ENCODE results near the gene PCGF2. TPM values are rescaled to one million over a fixed set of nuclear protein-coding genes. Genes with fewer than 3 reads are reported as not detected.

Gene PCGF2
- total and polyA plus RNA-seq, 7 experiments from 2014 or later = 0.09 to 2.7 (median 0.34) TPM; not detected in 4

- Histone ChIP-seq H3K27me3 (ENCODE audit: control insufficient read depth in 2 of 2, insufficient read depth in 2 of 2, low read length in 2 of 2) (no peaks in the 10 kb centered on the region), H3K4me1 (ENCODE audit: control insufficient read depth in 2 of 2, insufficient read depth in 2 of 2, low read length in 2 of 2) (peaks cover 44 to 48% of the 10 kb centered on the region in 2 donors), H3K4me3 (ENCODE audit: low read length) (peak overlapping the region; percentile 78), H3K9me3 (ENCODE audit: control insufficient read depth in 2 of 3, low read length in 3 of 3) (no peaks in the 10 kb centered on the region), H3K36me3 (ENCODE audit: control insufficient read depth in 2 of 3, insufficient read depth in 3 of 3, low read length in 3 of 3) (peaks cover 0 to 10% (median 0%) of the 10 kb centered on the region in 3 experiments), H3K27ac (ENCODE audit: low read depth, low read length) (peak overlapping the region; percentile 73)
- POLR2A ChIA-PET = interaction anchor here (0.6 to 3.1 kb wide), 16 partner anchors 11 to 422 kb away, joined by 3 to 18 read pairs (median 4); partner anchors contain the start of genes EPOP, MLLT6 and PSMB3
- H3K4me1 Mint-ChIP-seq = peaks cover 40 to 87% (median 78%) of the 10 kb centered on the region in 7 donors
- peak in 3 of 9 donors; percentile 27 to 38 (median 36) for DNase-seq
- ATAC-seq = no peak
- peak overlapping the region; percentile 87 to 99 (median 95) for H3K4me3 Mint-ChIP-seq
- CTCF ChIA-PET = interaction anchor here (0.6 to 2.3 kb wide), 8 partner anchors 20 to 512 kb away, joined by 3 to 19 read pairs (median 5); no protein-coding TSS in a partner anchor
- H3K36me3 Mint-ChIP-seq = peaks cover 0 to 20% (median 0%) of the 10 kb centered on the region in 5 donors
- peaks cover 0 to 2% (median 0%) of the 10 kb centered on the region in 5 donors for H3K27me3 Mint-ChIP-seq
- H3K27ac Mint-ChIP-seq = peak overlapping the region; percentile 83 to 97 (median 93)
- intact Hi-C loops (cut with micrococcal nuclease) = loop anchor here (1.0 kb wide), 3 partner anchors 22 to 53 kb away; partner anchors contain the start of gene PSMB3 (in 2 of the 2)
- H3K9me3 Mint-ChIP-seq = peaks cover 0 to 10% (median 0%) of the 10 kb centered on the region in 11 donors
Measured at GRCh38 chr17:38730526-38731379, 17.4 kb downstream of the PCGF2 start.

GRCh38 chr17:38729886-38730525 lies 18.1 kb downstream of the PCGF2 start, which contains the start of gene CISD3:
TSS of gene CISD3 (plus strand) at chr17:38730341. CDS start at chr17:38730359, 18 bp downstream.
- H3K27me3 Mint-ChIP-seq = peaks cover 0 to 2% (median 0%) of the 10 kb centered on the region in 5 donors
- Histone ChIP-seq H3K27me3 (ENCODE audit: control insufficient read depth in 2 of 2, insufficient read depth in 2 of 2, low read length in 2 of 2) (no peaks in the 10 kb centered on the region), H3K36me3 (ENCODE audit: control insufficient read depth in 2 of 3, insufficient read depth in 3 of 3, low read length in 3 of 3) (peaks cover 0 to 16% (median 0%) of the 10 kb centered on the region in 3 experiments), H3K27ac (ENCODE audit: low read depth, low read length) (peak within 1 kb of the TSS; percentile 81), H3K9me3 (ENCODE audit: control insufficient read depth in 2 of 3, low read length in 3 of 3) (no peaks in the 10 kb centered on the region), H3K4me3 (ENCODE audit: low read length) (peak within 1 kb of the TSS; percentile 78), H3K4me1 (ENCODE audit: control insufficient read depth in 2 of 2, insufficient read depth in 2 of 2, low read length in 2 of 2) (peaks cover 44 to 56% of the 10 kb centered on the region in 2 donors)
- H3K9me3 Mint-ChIP-seq = peaks cover 0 to 10% (median 0%) of the 10 kb centered on the region in 11 donors
- peak; percentile 73 to 91 (median 84) for DNase-seq
- peak within 1 kb of the TSS; percentile 87 to 99 (median 95) for H3K4me3 Mint-ChIP-seq
- H3K4me1 Mint-ChIP-seq = peaks cover 40 to 91% (median 79%) of the 10 kb centered on the region in 7 donors
- peaks cover 0 to 21% (median 0%) of the 10 kb centered on the region in 5 donors for H3K36me3 Mint-ChIP-seq
- intact Hi-C loops (cut with micrococcal nuclease) = loop anchor here (1.0 to 2.0 kb wide), 4 partner anchors 22 to 171 kb away; partner anchors contain the start of gene PSMB3 (in 2 of the 2)
- ChIA-PET CTCF (interaction anchor here (1.9 to 2.3 kb wide), 3 partner anchors 19 to 63 kb away, joined by 5 to 19 read pairs (median 8); no protein-coding TSS in a partner anchor), POLR2A (interaction anchor here (0.9 to 15.9 kb wide), 11 partner anchors 13 to 423 kb away, joined by 3 to 317 read pairs (median 6); partner anchors contain the start of genes EPOP, MLLT6 and PSMB3)
- H3K27ac Mint-ChIP-seq = peak within 1 kb of the TSS; percentile 89 to 97 (median 93)
- peak; percentile 92 for ATAC-seq

DNA sequence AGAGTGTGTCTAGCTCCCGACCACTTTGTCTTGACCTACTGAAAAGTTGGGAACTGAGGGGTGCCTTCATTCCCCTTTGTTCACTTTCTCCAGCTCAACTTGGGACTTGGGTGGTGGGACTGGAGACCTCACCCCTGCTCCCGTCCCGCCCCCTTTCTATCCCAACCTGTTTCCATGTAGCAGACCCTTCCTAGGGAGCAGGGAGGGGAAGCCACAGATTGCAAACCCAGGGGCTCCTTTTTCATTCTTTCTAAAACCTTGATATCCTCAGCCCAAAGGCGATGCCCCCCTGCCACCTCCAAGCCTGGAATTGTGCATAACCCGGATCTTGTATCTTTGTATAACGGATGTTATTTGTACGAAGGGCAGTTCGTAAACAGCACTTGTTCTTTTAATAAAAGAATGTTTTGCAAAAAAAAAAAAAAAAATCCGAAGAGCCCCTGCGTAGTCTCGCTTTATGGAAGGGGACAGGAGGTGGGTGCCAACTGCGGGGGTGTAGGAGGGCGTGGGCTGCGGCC lies 18.7 kb downstream of the PCGF2 start:
- peak in 1 of 9 donors; percentile 7 for DNase-seq
- H3K4me1 ChIP-seq (ENCODE audit: control insufficient read depth in 2 of 2, insufficient read depth in 2 of 2, low read length in 2 of 2) = peaks cover 44 to 60% of the 10 kb centered on the region in 2 donors
- H3K9me3 ChIP-seq (ENCODE audit: control insufficient read depth in 2 of 3, low read length in 3 of 3) = no peaks in the 10 kb centered on the region
- ATAC-seq = no peak
- intact Hi-C loops (cut with micrococcal nuclease) = loop anchor here in 1 of 2 donors (2.0 kb wide), 1 partner anchor 171 kb away; no protein-coding TSS in a partner anchor
- Mint-ChIP-seq H3K27me3 (peaks cover 0 to 2% (median 0%) of the 10 kb centered on the region in 5 donors), H3K4me1 (peaks cover 37 to 89% (median 76%) of the 10 kb centered on the region in 7 donors), H3K9me3 (peaks cover 0 to 10% (median 0%) of the 10 kb centered on the region in 11 donors), H3K4me3 (peak overlapping the region; percentile 70 to 87 (median 77)), H3K36me3 (peaks cover 0 to 21% (median 0%) of the 10 kb centered on the region in 5 donors), H3K27ac (peak overlapping the region in 8 of 9 donors; percentile 89 to 93 (median 91))
- ChIA-PET POLR2A (interaction anchor here (0.9 to 15.9 kb wide), 8 partner anchors 10 to 1373 kb away, joined by 3 to 317 read pairs (median 8); partner anchors contain the start of genes EPOP, MLLT6, PSMB3 and RPL23), CTCF (interaction anchor here (0.5 to 2.6 kb wide), 9 partner anchors 13 to 893 kb away, joined by 3 to 14 read pairs (median 4); partner anchors contain the start of gene MLLT6)
- H3K4me3 ChIP-seq (ENCODE audit: low read length) = peak overlapping the region; percentile 63
- H3K27ac ChIP-seq (ENCODE audit: low read depth, low read length) = peak overlapping the region; percentile 81
- H3K27me3 ChIP-seq (ENCODE audit: control insufficient read depth in 2 of 2, insufficient read depth in 2 of 2, low read length in 2 of 2) = no peaks in the 10 kb centered on the region
- peaks cover 0 to 22% (median 0%) of the 10 kb centered on the region in 3 experiments for H3K36me3 ChIP-seq (ENCODE audit: control insufficient read depth in 2 of 3, insufficient read depth in 3 of 3, low read length in 3 of 3)

- ChIA-PET CTCF (interaction anchor here (1.0 to 2.6 kb wide), 14 partner anchors 12 to 126 kb away, joined by 3 to 14 read pairs (median 4); partner anchors contain the start of genes EPOP and MLLT6), POLR2A (interaction anchor here (0.6 to 15.9 kb wide), 15 partner anchors 11 to 1375 kb away, joined by 3 to 317 read pairs (median 4); partner anchors contain the start of genes EPOP, MLLT6, PSMB3 and RPL23)
- Mint-ChIP-seq H3K27me3 (peaks cover 0 to 2% (median 0%) of the 10 kb centered on the region in 5 donors), H3K27ac (peak overlapping the region; percentile 89 to 94 (median 92)), H3K4me3 (peak overlapping the region; percentile 70 to 87 (median 77)), H3K9me3 (peaks cover 0 to 9% (median 0%) of the 10 kb centered on the region in 11 donors), H3K4me1 (peaks cover 29 to 85% (median 69%) of the 10 kb centered on the region in 7 donors), H3K36me3 (peaks cover 0 to 21% (median 0%) of the 10 kb centered on the region in 5 donors)
- DNase-seq (peak in 8 of 9 donors; percentile 68 to 88 (median 86)), ATAC-seq (peak; percentile 66)
- Histone ChIP-seq H3K4me1 (ENCODE audit: control insufficient read depth in 2 of 2, insufficient read depth in 2 of 2, low read length in 2 of 2) (peaks cover 39 to 57% of the 10 kb centered on the region in 2 donors), H3K4me3 (ENCODE audit: low read length) (peak overlapping the region; percentile 64), H3K9me3 (ENCODE audit: control insufficient read depth in 2 of 3, low read length in 3 of 3) (no peaks in the 10 kb centered on the region), H3K27ac (ENCODE audit: low read depth, low read length) (peak overlapping the region; percentile 81), H3K27me3 (ENCODE audit: control insufficient read depth in 2 of 2, insufficient read depth in 2 of 2, low read length in 2 of 2) (no peaks in the 10 kb centered on the region), H3K36me3 (ENCODE audit: control insufficient read depth in 2 of 3, insufficient read depth in 3 of 3, low read length in 3 of 3) (peaks cover 0 to 23% (median 0%) of the 10 kb centered on the region in 3 experiments)
- intact Hi-C loops (cut with micrococcal nuclease) = loop anchor here (1.0 to 2.0 kb wide), 4 partner anchors 10 to 170 kb away; partner anchors contain the start of gene MLLT6 (in 1 of the 2)
Measured at GRCh38 chr17:38728290-38728831, 19.8 kb downstream of the PCGF2 start.

DNA sequence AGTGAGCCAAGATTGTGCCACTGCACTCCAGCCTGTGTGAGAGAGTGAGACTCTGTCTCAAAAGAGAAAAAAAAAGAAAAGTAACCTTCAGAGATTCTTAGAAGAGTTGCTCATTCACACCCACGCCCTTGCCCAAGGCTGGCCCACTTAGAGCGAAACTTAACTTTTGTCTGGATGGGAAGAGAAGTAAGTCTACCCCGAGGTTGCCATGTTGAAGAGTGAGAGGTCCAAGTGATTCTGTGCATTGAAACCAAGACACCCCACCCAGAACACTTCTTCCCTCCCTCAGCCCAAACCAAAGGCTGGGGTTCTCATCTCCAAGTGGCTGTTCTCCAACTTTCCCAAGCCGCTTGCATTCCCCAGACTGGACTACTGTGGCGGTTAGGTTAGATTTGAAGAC lies 20.4 kb downstream of the PCGF2 start:
- H3K36me3 ChIP-seq (ENCODE audit: control insufficient read depth in 2 of 3, insufficient read depth in 3 of 3, low read length in 3 of 3) = peaks cover 0 to 25% (median 0%) of the 10 kb centered on the region in 3 experiments
- ChIA-PET CTCF (interaction anchor here (1.0 to 2.6 kb wide), 9 partner anchors 11 to 126 kb away, joined by 3 to 14 read pairs (median 4); partner anchors contain the start of gene MLLT6), POLR2A (interaction anchor here (0.6 to 15.9 kb wide), 12 partner anchors 10 to 74 kb away, joined by 3 to 317 read pairs (median 4); partner anchors contain the start of genes EPOP, MLLT6 and PSMB3)
- Mint-ChIP-seq H3K9me3 (peaks cover 0 to 8% (median 0%) of the 10 kb centered on the region in 11 donors), H3K36me3 (peaks cover 0 to 21% (median 0%) of the 10 kb centered on the region in 5 donors), H3K4me3 (peak overlapping the region; percentile 70 to 87 (median 77)), H3K27ac (peak overlapping the region; percentile 89 to 94 (median 92)), H3K27me3 (peaks cover 0 to 2% (median 0%) of the 10 kb centered on the region in 5 donors), H3K4me1 (peaks cover 25 to 85% (median 63%) of the 10 kb centered on the region in 7 donors)
- DNase-seq (peak in 4 of 9 donors; percentile 23 to 71 (median 42)), ATAC-seq (peak; percentile 9)
- intact Hi-C loops (cut with micrococcal nuclease) = loop anchor here (1.0 to 2.0 kb wide), 4 partner anchors 9 to 169 kb away; partner anchors contain the start of gene MLLT6 (in 1 of the 2)
- peak overlapping the region; percentile 64 for H3K4me3 ChIP-seq (ENCODE audit: low read length)
- H3K27me3 ChIP-seq (ENCODE audit: control insufficient read depth in 2 of 2, insufficient read depth in 2 of 2, low read length in 2 of 2) = no peaks in the 10 kb centered on the region
- no peaks in the 10 kb centered on the region for H3K9me3 ChIP-seq (ENCODE audit: control insufficient read depth in 2 of 3, low read length in 3 of 3)
- peaks cover 39 to 57% of the 10 kb centered on the region in 2 donors for H3K4me1 ChIP-seq (ENCODE audit: control insufficient read depth in 2 of 2, insufficient read depth in 2 of 2, low read length in 2 of 2)
- peak overlapping the region; percentile 81 for H3K27ac ChIP-seq (ENCODE audit: low read depth, low read length)
